DMS153 treated with DMSO at 0.1 percent for 48 hours (cell line): ENCODE data around the gene PECR.
"Not testable (repeated sequence)": the region's sequence is repeated elsewhere in the genome, so short reads cannot be mapped to it uniquely, and the experiment has no call there.

ENCODE experiments used
- DNase-seq: peaks from one replicate; lab custom pipeline; 2025; ENCODE audit not compliant: unreplicated experiment; lab: John Stamatoyannopoulos, UW

Gene PECR

GRCh38 chr2:216003876-216004696, 77.5 kb downstream of the PECR start:
- DNase-seq = no peak

GRCh38 chr2:216002693-216003092, 78.9 kb downstream of the PECR start:
- DNase-seq = no peak

- DNase-seq = no peak
Measured at GRCh38 chr2:216002101-216002678, 79.4 kb downstream of the PECR start.

GRCh38 chr2:216001216-216002100, 80.2 kb downstream of the PECR start:
- no peak for DNase-seq

- DNase-seq = no peak
Measured at GRCh38 chr2:215998636-215999035, 83.0 kb downstream of the PECR start.

- DNase-seq = no peak
Measured at GRCh38 chr2:215997219-215997618, 84.4 kb downstream of the PECR start.

- no peak for DNase-seq
Measured at GRCh38 chr2:215994911-215995310, 86.7 kb downstream of the PECR start.

GRCh38 chr2:215988556-215989207, 92.9 kb downstream of the PECR start:
- not testable (repeated sequence) for DNase-seq
